HPDE6-E6E7 (cell line): Measurements from ENCODE around the gene KIF1A.
"Not testable (repeated sequence)": the region's sequence is repeated elsewhere in the genome, so short reads cannot be mapped to it uniquely, and the experiment has no call there.

Experiments used
- DNase-seq: peaks from one replicate; pipeline ENCODE4 v3.0.0; 2011; ENCODE audit warnings: missing footprints; ENCODE audit errors: extremely low spot score

KIF1A gene

GRCh38 chr2:240704651-240705050 lies 115.4 kb downstream of the KIF1A start:
- DNase-seq: no peak

- DNase-seq: no peak
Measured at GRCh38 chr2:240703417-240704341, 116.3 kb downstream of the KIF1A start.

GRCh38 chr2:240702640-240703011 lies 117.4 kb downstream of the KIF1A start:
- no peak for DNase-seq

- no peak for DNase-seq
Measured at GRCh38 chr2:240701736-240702639, 118.0 kb downstream of the KIF1A start.

GRCh38 chr2:240701091-240701735 lies 118.8 kb downstream of the KIF1A start:
- no peak for DNase-seq

GRCh38 chr2:240700616-240701015 lies 119.4 kb downstream of the KIF1A start:
- DNase-seq: not testable (repeated sequence)

- not testable (repeated sequence) for DNase-seq
Measured at GRCh38 chr2:240699835-240700234, 120.2 kb downstream of the KIF1A start.

GRCh38 chr2:240698852-240699561 lies 121.0 kb downstream of the KIF1A start:
- not testable (repeated sequence) for DNase-seq

GRCh38 chr2:240696469-240696868 lies 123.5 kb downstream of the KIF1A start:
- not testable (repeated sequence) for DNase-seq

- not testable (repeated sequence) for DNase-seq
Measured at GRCh38 chr2:240695593-240695992, 124.4 kb downstream of the KIF1A start.

- DNase-seq: not testable (repeated sequence)
Measured at GRCh38 chr2:240694304-240694703, 125.7 kb downstream of the KIF1A start.

GRCh38 chr2:240692583-240693561 lies 127.1 kb downstream of the KIF1A start:
- not testable (repeated sequence) for DNase-seq

GRCh38 chr2:240691631-240692420 lies 128.2 kb downstream of the KIF1A start, which contains the start of gene AQP12A:
Gene AQP12A, plus strand, starts transcription at chr2:240691866. Its CDS starts 48 bp downstream, at chr2:240691914.
- DNase-seq: not testable (repeated sequence)

- not testable (repeated sequence) for DNase-seq
Measured at GRCh38 chr2:240691075-240691427, 129.0 kb downstream of the KIF1A start.

- not testable (repeated sequence) for DNase-seq
Measured at GRCh38 chr2:240690421-240691074, 129.5 kb downstream of the KIF1A start.

GRCh38 chr2:240689975-240690374 lies 130.0 kb downstream of the KIF1A start:
- no peak for DNase-seq

- no peak for DNase-seq
Measured at GRCh38 chr2:240688553-240688919, 131.5 kb downstream of the KIF1A start.

- no peak for DNase-seq
Measured at GRCh38 chr2:240687741-240688552, 132.1 kb downstream of the KIF1A start.
